Stimulated activated CD4-positive, alpha-beta T cell treated with anti-CD3 and anti-CD28 coated beads, Interleukin-4, amount 100 ng/mL, for 1 hour (primary cell): ENCODE results near the gene VSIG4.
"Not testable (repeated sequence)": the region's sequence is repeated elsewhere in the genome, so short reads cannot be mapped to it uniquely, and the experiment has no call there.

Source experiments
- DNase-seq: peaks from one replicate; pipeline ENCODE4 v3.0.0-alpha.2; 2020

Gene VSIG4

DNA sequence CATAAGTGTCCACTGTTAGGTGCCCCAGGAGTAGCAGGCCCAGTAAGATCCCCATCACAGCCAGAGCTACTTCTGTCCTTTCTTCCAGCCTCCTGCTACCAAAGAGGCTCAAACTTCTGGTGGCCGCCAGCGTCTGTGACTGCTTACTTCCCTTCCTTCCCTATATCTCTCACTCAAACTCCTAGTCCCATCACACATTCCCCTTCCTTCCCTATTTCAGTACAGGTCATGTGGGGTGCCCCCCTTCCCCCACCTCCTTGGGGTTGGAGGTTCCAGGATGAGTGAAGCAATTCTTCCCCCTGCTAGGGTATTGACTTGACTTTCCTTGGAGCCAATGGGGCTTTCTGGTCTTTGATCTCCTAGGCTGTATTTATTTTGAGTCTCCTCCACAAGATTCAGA, at the start of gene VSIG4:
Gene VSIG4, minus strand, starts transcription at position 137 of the 400 bp plus-strand sequence. Its CDS starts 82 bp downstream, at position 55.
- no peak for DNase-seq

- DNase-seq = no peak
These were observed 36.9 kb upstream of the VSIG4 start for GRCh38 chrX:66076801-66077200.

- DNase-seq = peak; percentile 21
These were observed 35.3 kb upstream of the VSIG4 start for GRCh38 chrX:66074920-66075879.

DNA sequence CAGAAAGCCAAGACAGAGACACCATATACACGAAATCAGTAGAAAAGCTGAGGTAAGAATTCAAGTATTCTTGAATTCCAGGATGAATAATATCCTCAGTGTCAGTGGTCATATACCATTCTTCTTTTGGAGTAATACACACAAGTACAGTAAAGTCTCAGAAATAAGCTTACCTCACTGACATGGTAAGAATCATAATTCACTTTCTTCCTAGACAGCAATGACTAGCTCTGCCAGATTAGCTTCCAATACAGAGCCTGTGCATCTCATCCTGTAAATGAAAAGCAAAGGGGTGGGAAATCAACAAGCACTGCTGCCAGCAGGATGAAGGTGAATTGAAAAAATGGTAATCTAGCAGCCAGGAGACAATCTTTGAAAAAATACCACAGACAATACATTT, 31.2 kb upstream of the VSIG4 start:
- no peak for DNase-seq

DNA sequence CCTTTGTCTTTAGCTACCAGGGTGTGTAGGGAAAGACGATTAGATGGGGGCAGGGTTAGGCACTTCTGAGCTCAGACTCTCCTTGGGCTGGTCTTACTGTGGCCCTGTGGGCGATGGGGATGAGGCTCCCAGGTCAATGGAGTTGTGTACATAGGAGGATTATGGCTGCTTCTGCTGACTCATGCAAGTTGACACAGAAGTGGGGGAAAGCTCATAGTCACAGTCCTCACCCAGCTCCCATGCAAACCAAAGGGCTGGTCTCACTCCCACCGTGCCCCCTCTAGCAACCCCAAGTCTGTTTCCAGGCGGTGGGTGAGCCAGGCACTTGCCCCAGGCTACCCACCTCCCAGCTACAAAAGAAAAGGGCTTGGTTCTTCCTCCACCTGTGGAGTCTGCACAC, 24.4 kb upstream of the VSIG4 start:
- no peak for DNase-seq

DNA sequence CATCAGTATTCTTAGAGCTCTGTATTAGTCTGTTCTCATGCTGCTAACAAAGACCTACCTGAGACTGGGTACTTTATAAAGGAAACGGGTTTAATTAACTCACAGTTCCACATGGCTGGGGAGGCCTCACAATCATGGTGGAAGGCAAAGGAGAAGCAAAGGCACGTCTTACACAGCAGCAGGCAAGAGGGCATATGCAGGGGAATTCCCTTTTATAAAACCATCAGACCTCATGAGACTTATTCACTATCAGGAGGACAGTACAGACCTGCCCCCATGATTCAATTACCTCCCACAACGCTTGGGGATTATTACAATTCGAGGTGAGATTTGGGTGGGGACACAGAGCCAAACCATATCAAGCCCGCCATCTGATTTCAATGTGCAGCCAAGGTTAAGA, 17.1 kb upstream of the VSIG4 start:
- DNase-seq = not testable (repeated sequence)

DNA sequence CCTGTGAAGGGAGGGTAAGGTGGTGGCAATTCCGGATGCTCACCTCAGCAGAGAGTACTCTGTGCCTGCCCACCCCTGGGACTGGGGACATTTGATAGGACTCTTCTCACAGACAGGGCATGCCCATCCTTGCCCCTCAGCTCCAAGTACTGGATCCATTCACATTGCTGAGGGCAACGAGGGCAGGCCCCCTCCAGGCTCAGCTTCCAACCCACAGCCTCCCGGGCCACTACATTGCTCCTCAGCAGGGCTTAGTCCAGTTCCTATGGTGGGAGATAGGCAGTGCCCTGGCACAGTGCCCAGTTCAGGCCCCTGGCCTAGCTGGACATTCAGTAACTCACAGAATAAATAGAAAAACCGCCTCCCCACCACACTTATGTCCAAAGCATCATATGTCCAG, 15.1 kb upstream of the VSIG4 start:
- no peak for DNase-seq

- no peak for DNase-seq
These were observed 13.5 kb upstream of the VSIG4 start for GRCh38 chrX:66053414-66053813.

DNA sequence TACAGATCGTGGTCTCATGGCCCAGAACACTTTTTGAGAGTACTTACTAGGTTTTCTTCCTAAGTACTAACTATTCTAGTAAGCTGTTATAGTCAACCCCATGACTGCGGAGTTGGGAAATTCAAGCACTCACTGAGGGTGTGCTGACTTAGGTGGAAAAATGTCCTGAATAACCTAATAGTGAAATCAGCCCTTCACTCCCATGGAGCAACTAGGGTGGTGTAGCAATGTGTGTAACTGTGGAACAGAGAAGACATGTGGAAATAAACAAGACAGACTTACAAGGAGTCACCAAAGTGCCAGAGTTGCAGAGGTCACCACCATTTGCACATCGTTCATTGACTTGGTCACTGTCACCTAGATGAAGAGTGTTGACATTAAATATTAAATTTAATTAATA, 12.1 kb upstream of the VSIG4 start:
- no peak for DNase-seq

DNA sequence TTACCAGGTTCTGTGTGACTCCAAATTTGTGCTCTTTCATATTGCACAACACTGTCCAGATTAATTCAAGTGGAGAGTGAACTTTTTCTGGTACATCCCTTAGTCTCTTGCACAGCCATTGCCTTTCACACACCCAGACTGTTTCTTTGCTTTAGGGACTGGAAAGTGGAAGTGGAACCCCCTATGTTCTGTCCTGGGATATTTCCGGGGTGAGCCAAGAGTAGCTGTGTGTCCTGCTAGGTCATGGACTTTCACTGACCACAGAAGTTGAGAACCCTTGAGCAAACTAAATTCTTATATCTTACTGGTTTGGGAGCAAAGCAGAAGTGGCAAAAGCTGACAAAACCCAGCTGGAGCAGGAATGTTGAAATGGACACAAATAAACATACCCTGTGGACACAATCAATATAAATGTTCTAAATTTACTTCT, 10.3 kb upstream of the VSIG4 start:
- no peak for DNase-seq

DNA sequence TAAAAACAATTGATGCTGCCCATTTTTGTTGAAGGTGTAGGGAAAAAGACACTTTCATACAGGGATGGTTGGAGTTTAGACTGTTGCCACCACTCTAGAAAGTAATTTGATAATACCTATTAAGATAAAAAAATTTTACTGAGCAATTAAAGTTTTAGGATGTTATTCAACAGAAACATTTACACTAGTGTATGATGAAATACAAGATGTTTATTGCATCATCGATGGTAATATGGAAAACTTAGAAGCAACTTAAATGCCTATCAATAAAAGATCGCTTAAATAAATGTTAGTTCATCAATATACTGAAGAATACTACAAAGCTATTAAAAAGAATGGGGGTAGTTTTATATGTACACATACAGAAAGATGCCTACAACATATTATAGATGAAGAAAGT, 9.2 kb upstream of the VSIG4 start:
- DNase-seq = no peak

DNA sequence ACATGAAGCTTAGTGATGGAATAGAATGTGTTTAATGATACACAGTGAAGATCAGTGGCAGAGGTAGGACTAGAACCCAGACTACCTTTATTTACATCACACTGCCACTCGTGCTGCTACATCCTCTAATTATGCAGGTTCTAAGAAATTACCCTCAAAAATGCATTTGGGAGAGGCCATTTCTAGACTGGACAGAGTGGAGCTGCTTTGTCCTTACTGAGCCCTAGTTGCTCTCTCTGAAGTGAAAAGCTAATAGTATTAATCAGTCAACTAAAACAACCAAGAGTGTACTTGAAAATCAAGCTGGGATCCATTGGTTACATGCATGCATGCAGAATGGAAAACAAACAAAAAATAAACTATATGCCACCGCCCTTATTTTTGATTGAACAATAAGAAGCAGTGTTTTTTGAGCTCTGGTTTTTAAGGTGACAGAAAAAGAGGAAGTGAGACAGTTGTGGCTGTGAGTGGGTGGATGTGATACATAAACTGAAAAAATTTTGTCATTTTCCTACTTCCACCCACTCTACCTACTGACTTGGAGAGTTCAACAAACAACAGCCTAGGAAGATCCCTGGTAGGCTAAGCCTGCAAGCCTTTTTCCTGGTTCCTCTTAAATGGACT, 6.8 kb upstream of the VSIG4 start:
- no peak for DNase-seq

GRCh38 chrX:66045894-66046293, 6.0 kb upstream of the VSIG4 start:
- DNase-seq = no peak

GRCh38 chrX:66043584-66043983, 3.7 kb upstream of the VSIG4 start:
- DNase-seq = no peak

GRCh38 chrX:66042307-66043077, 2.6 kb upstream of the VSIG4 start:
- DNase-seq = no peak

GRCh38 chrX:66038115-66038514, 1.8 kb downstream of the VSIG4 start:
- no peak for DNase-seq

- no peak for DNase-seq
These were observed 3.6 kb downstream of the VSIG4 start for GRCh38 chrX:66036231-66036630.

DNA sequence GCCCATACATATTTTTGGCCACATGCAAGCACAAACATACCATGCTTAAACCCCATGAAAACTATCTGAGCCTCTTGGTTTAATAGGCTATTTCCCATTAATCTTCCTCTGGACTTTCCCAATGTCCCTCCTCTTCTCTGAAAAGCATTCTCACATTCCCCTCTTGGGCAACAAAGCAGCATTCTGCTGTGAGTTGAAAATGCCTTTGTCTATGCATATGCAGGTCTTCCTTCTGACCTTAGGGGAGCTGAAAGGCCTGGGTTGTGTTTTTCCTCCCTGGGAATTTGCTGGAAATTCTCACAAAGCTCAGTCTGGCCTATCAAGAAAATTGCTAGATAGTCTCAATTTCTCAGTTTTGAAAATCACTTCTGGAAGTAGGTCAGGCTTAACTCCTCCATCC, 4.2 kb downstream of the VSIG4 start:
- no peak for DNase-seq

DNA sequence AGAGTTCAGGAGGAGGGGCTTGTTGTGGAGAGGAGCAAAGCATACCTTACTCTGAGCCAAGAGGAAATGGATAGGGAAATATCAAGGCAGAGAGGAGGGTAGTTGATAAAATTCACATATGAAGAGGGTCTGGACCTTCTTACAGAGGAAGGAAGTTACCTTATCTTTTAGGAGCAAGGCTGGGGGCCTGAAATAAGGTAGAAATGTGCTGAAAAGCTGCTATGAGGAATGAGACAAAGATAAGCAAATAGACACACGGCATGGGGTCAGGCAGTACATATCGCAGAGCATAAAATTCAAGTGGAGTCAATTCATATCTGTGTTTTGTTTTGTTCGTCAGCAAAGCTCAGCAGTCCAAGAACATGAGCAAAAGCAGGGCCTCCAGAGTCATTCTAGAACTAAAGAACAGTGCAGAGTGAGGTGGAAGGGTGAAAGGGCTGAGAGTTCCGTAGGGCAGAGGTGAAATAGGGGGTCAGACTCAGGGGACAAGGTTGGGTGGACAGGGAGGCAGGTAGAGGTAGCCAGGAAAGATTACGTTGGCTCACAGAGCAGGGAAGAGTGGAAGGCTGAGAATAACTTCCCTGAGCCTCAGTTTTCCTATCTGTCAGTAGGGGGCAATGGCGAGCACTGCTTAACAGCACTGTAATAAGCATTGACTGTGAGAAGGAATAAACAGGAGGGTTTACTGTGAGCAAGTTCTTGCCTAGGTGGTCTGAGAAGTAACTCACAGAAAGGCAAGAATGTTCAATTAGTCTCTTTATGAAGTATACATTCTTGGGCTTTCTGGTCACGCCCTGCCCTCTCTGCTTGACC, 9.2 kb downstream of the VSIG4 start:
- peak; percentile 6 for DNase-seq

- DNase-seq = no peak
These were observed 10.9 kb downstream of the VSIG4 start for GRCh38 chrX:66028936-66029335.

GRCh38 chrX:66024570-66024969, 15.3 kb downstream of the VSIG4 start:
- no peak for DNase-seq

DNA sequence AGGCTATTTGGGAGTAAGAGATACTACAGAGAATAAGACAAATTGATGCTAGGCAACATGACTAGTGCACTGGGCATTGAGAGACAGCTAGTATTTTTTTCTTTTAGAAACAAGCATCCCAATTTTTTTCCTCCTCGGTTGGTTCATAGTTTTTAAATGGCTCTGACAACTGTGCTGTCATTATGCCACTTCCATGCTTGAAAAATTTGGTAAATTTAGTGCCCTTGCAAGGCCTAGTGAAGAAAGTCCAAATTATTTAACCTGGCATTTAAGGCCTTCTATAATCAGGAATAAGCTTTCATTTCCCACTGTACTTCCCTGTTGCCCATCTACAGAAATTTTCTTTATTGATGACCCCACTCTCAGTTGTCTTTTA, 15.8 kb downstream of the VSIG4 start:
- DNase-seq = no peak
